HEK293 (cell line): Measurements from ENCODE around the gene CHI3L2.
"Not testable (repeated sequence)": the region's sequence is repeated elsewhere in the genome, so short reads cannot be mapped to it uniquely, and the experiment has no call there.

ENCODE experiments used
- CTCF ChIA-PET: fragments of 350-600 bp; formaldehyde crosslinking; extraction: SDS; loops from one replicate; lab custom pipeline; 2021; ENCODE audit warnings: antibody characterized with exemption; lab: Yijun Ruan, JAX
- POLR2A ChIA-PET: fragments of 300-600 bp; formaldehyde crosslinking; extraction: SDS; loops from one replicate; lab custom pipeline; 2020; ENCODE audit warnings: antibody characterized with exemption, inconsistent platforms; lab: Yijun Ruan, JAX
- H3K27ac ChIP-seq: fragments of 200-500 bp; sonication (Bioruptor generic); 2 replicates; pipeline ENCODE4 v1.5.1; 2014; ENCODE audit warnings: low read depth, low read length, control low read depth, inconsistent platforms; ENCODE audit errors: extremely low read depth
- H3K36me3 ChIP-seq, 2 experiments: fragments of 200-500 bp in 1 of 2; sonication (Bioruptor generic) in 1 of 2; 1 replicate in 1 of 2; 2 replicates in 1 of 2; pipeline ENCODE4 v1.5.1; 2014 to 2017; ENCODE audit warnings: inconsistent platforms in 2 of 2, low read length in 2 of 2; ENCODE audit not compliant: control insufficient read depth in 2 of 2, insufficient read depth in 1 of 2
- H3K4me1 ChIP-seq: fragments of 200-500 bp; sonication (Bioruptor generic); 2 replicates; pipeline ENCODE4 v1.5.1; 2014; ENCODE audit warnings: mild to moderate bottlenecking, low read length, inconsistent platforms; ENCODE audit not compliant: control insufficient read depth, insufficient read depth
- H3K4me3 ChIP-seq: 2 replicates; pipeline ENCODE4 v1.5.1; 2011; ENCODE audit warnings: low read depth, mild to moderate bottlenecking, control low read depth, low read length, moderate library complexity
- H3K9me3 ChIP-seq: fragments of 200-500 bp; sonication (Bioruptor generic); 2 replicates; pipeline ENCODE4 v1.5.1; 2014; ENCODE audit warnings: low read depth, low read length, inconsistent platforms; ENCODE audit not compliant: control insufficient read depth, insufficient read depth
- BCL11B ChIP-seq: fragments of 450-650 bp; formaldehyde crosslinking; IDR thresholded peaks from 2 replicates; pipeline ENCODE4 v1.5.1; 2016; ENCODE audit warnings: low read depth, missing biosample characterization, missing genetic modification characterization
- GLIS1 ChIP-seq: fragments of 450-650 bp; formaldehyde crosslinking; IDR thresholded peaks from 2 replicates; pipeline ENCODE4 v1.5.1; 2016; ENCODE audit warnings: missing biosample characterization, missing genetic modification characterization
- KLF16 ChIP-seq: fragments of 450-650 bp; formaldehyde crosslinking; IDR thresholded peaks from 2 replicates; pipeline ENCODE4 v1.5.1; 2017; ENCODE audit warnings: missing biosample characterization, missing genetic modification characterization
- MYNN ChIP-seq: fragments of 450-650 bp; formaldehyde crosslinking; IDR thresholded peaks from 2 replicates; pipeline ENCODE4 v1.5.1; 2016; ENCODE audit warnings: missing biosample characterization, missing genetic modification characterization, borderline replicate concordance
- OSR2 ChIP-seq: fragments of 450-650 bp; formaldehyde crosslinking; IDR thresholded peaks from 2 replicates; pipeline ENCODE4 v1.5.1; 2016; ENCODE audit warnings: missing biosample characterization, missing genetic modification characterization
- TCF7L2 ChIP-seq: IDR thresholded peaks from 2 replicates; pipeline ENCODE4 v1.6.1; 2011; ENCODE audit warnings: low read depth, mild to moderate bottlenecking, inconsistent platforms, low read length, moderate library complexity, borderline replicate concordance
- ZNF148 ChIP-seq: fragments of 450-650 bp; formaldehyde crosslinking; IDR thresholded peaks from 2 replicates; pipeline ENCODE4 v1.5.0; 2017; ENCODE audit warnings: missing biosample characterization, missing genetic modification characterization, borderline replicate concordance
- ZNF155 ChIP-seq: fragments of 450-650 bp; formaldehyde crosslinking; IDR thresholded peaks from 2 replicates; pipeline ENCODE4 v1.5.1; 2016; ENCODE audit warnings: missing biosample characterization, missing genetic modification characterization
- ZNF266 ChIP-seq: fragments of 450-650 bp; formaldehyde crosslinking; IDR thresholded peaks from 2 replicates; pipeline ENCODE4 v1.5.1; 2016; ENCODE audit warnings: missing biosample characterization, missing genetic modification characterization, low read depth
- ZNF292 ChIP-seq: fragments of 450-650 bp; formaldehyde crosslinking; IDR thresholded peaks from 2 replicates; pipeline ENCODE4 v1.5.1; 2016; ENCODE audit warnings: low read depth, missing biosample characterization, missing genetic modification characterization, borderline replicate concordance
- ZNF510 ChIP-seq: fragments of 450-650 bp; formaldehyde crosslinking; IDR thresholded peaks from 2 replicates; pipeline ENCODE4 v1.5.1; 2018; ENCODE audit warnings: mild to moderate bottlenecking, missing genetic modification characterization, missing biosample characterization; ENCODE audit not compliant: insufficient replicate concordance
- ZNF560 ChIP-seq: fragments of 450-650 bp; formaldehyde crosslinking; IDR thresholded peaks from 2 replicates; pipeline ENCODE4 v1.5.1; 2017; ENCODE audit warnings: missing biosample characterization, missing genetic modification characterization, borderline replicate concordance
- ZNF670 ChIP-seq: fragments of 450-650 bp; formaldehyde crosslinking; IDR thresholded peaks from 2 replicates; pipeline ENCODE4 v1.5.1; 2016; ENCODE audit warnings: missing biosample characterization, missing genetic modification characterization, low read depth
- ZNF677 ChIP-seq: fragments of 450-650 bp; IDR thresholded peaks from 2 replicates; pipeline ENCODE4 v1.5.0; 2018; ENCODE audit warnings: missing biosample characterization, mild to moderate bottlenecking, missing genetic modification characterization, moderate library complexity
- ZNF692 ChIP-seq: fragments of 450-650 bp; formaldehyde crosslinking; IDR thresholded peaks from 2 replicates; pipeline ENCODE4 v1.5.1; 2016; ENCODE audit warnings: missing biosample characterization, missing genetic modification characterization
- ZNF707 ChIP-seq: fragments of 450-650 bp; formaldehyde crosslinking; IDR thresholded peaks from 2 replicates; pipeline ENCODE4 v1.5.1; 2016; ENCODE audit warnings: missing biosample characterization, missing genetic modification characterization
- ZNF837 ChIP-seq: fragments of 450-650 bp; formaldehyde crosslinking; IDR thresholded peaks from 2 replicates; pipeline ENCODE4 v1.5.1; 2016; ENCODE audit warnings: missing biosample characterization, missing genetic modification characterization
- TF ChIP-seq, protein P1 (sequence below): fragments of 450-650 bp; formaldehyde crosslinking; IDR thresholded peaks from 2 replicates; pipeline ENCODE4 v1.5.1; 2016; ENCODE audit warnings: missing biosample characterization, missing genetic modification characterization
- TF ChIP-seq, protein P2 (sequence below): fragments of 450-650 bp; formaldehyde crosslinking; IDR thresholded peaks from 2 replicates; pipeline ENCODE4 v1.5.1; 2016; ENCODE audit warnings: missing biosample characterization, missing genetic modification characterization

Gene CHI3L2

DNA sequence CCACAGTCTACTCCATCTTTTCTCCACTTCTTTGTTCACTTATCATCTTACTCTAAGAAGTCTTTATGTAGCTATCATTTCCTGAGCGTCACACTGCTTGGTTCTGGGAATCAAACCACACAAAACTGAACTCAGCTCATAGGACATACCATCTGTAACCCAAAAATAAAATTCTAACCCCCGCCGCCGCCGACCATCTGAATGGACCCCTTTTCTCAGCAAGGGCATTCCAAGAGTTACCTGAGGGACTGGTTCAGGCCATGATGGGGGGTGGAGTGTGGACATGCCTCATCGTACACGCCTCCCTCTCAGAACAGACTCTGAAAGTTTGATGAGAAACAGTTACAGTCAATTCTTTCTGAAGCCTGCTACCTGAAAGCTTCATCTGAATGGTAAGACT lies 12.6 kb upstream of the CHI3L2 start (continued):
- no peak for TF ChIP-seq ZNF266 (tag by site-specific recombination)
- TF ChIP-seq, protein P1, sequence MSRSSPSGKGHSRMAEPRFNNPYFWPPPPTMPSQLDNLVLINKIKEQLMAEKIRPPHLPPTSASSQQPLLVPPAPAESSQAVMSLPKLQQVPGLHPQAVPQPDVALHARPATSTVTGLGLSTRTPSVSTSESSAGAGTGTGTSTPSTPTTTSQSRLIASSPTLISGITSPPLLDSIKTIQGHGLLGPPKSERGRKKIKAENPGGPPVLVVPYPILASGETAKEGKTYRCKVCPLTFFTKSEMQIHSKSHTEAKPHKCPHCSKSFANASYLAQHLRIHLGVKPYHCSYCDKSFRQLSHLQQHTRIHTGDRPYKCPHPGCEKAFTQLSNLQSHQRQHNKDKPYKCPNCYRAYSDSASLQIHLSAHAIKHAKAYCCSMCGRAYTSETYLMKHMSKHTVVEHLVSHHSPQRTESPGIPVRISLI (tag by site-specific recombination), result no peak
- no peak for TF ChIP-seq ZNF707 (tag by site-specific recombination)
- no peak for TF ChIP-seq ZNF670
- no peak for TF ChIP-seq KLF16
- TF ChIP-seq ZNF292 (tag by site-specific recombination), result no peak

DNA sequence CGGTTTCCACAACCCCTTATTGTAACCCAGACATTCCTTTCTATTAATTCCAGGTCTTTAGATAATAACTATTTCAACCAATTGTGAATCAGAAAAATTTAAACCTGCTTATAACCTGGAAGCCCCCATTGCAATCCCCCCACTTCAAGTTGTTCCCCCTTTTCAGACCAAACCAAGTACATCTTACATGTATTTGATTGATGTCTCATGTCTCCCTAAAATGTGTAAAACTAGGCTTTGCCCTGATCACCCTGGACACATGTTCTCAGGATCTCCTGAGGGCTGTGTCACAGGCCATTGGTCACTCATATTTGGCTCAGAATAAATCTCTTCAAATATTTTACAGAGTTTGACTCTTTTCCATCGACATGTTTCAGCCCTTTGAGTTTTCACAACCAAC lies 12.2 kb upstream of the CHI3L2 start:
- H3K27ac ChIP-seq, H3K4me1 ChIP-seq, POLR2A ChIA-PET, H3K4me3 ChIP-seq, H3K9me3 ChIP-seq, H3K36me3 ChIP-seq: not testable (repeated sequence)
- CTCF ChIA-PET, result interaction anchor here (1.1 to 1.4 kb wide), 2 partner anchors 13 to 185 kb away, joined by 3 to 4 read pairs; partner anchors contain the start of gene CHI3L2

- TF ChIP-seq BCL11B (tag by site-specific recombination) (no peak), ZNF677 (tag by site-specific recombination) (no peak), TCF7L2 (no peak), ZNF560 (tag by site-specific recombination) (no peak), ZNF148 (tag by site-specific recombination) (no peak), ZNF155 (tag by site-specific recombination) (no peak), GLIS1 (no peak), ZNF837 (tag by site-specific recombination) (no peak), MYNN (tag by site-specific recombination) (no peak), ZNF510 (tag by site-specific recombination) (no peak), OSR2 (no peak), ZNF692 (no peak)
- TF ChIP-seq, protein P2, sequence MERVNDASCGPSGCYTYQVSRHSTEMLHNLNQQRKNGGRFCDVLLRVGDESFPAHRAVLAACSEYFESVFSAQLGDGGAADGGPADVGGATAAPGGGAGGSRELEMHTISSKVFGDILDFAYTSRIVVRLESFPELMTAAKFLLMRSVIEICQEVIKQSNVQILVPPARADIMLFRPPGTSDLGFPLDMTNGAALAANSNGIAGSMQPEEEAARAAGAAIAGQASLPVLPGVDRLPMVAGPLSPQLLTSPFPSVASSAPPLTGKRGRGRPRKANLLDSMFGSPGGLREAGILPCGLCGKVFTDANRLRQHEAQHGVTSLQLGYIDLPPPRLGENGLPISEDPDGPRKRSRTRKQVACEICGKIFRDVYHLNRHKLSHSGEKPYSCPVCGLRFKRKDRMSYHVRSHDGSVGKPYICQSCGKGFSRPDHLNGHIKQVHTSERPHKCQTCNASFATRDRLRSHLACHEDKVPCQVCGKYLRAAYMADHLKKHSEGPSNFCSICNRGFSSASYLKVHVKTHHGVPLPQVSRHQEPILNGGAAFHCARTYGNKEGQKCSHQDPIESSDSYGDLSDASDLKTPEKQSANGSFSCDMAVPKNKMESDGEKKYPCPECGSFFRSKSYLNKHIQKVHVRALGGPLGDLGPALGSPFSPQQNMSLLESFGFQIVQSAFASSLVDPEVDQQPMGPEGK (tag by site-specific recombination), result no peak
- TF ChIP-seq, all 188 proteins: peak for 0
- Histone ChIP-seq H3K9me3 (no peaks in the 10 kb centered on the region), H3K4me3 (no peak overlapping the region), H3K4me1 (no peaks in the 10 kb centered on the region), H3K27ac (no peak overlapping the region), H3K36me3 (no peaks in the 10 kb centered on the region)
- ChIA-PET POLR2A (no interaction called here), CTCF (interaction anchor here (0.6 kb wide), 1 partner anchor 393 kb away, joined by 6 read pairs; no protein-coding TSS in a partner anchor)
Observed at GRCh38 chr1:111216751-111217150, 10.8 kb upstream of the CHI3L2 start.
